ENCODE data around the gene GPRC5C. TPM values are rescaled to one million over a fixed set of nuclear protein-coding genes. Genes with fewer than 3 reads are reported as not detected.
A peak's percentile ranks its signal among the peaks of the same experiment; 100 is the strongest.

GPRC5C gene
- total and polyA plus RNA-seq, 2 of the 13 experiments (the other 11 are each of a cell fraction or from before 2014, with no cell fraction given): 85.6 to 300 TPM

DNA sequence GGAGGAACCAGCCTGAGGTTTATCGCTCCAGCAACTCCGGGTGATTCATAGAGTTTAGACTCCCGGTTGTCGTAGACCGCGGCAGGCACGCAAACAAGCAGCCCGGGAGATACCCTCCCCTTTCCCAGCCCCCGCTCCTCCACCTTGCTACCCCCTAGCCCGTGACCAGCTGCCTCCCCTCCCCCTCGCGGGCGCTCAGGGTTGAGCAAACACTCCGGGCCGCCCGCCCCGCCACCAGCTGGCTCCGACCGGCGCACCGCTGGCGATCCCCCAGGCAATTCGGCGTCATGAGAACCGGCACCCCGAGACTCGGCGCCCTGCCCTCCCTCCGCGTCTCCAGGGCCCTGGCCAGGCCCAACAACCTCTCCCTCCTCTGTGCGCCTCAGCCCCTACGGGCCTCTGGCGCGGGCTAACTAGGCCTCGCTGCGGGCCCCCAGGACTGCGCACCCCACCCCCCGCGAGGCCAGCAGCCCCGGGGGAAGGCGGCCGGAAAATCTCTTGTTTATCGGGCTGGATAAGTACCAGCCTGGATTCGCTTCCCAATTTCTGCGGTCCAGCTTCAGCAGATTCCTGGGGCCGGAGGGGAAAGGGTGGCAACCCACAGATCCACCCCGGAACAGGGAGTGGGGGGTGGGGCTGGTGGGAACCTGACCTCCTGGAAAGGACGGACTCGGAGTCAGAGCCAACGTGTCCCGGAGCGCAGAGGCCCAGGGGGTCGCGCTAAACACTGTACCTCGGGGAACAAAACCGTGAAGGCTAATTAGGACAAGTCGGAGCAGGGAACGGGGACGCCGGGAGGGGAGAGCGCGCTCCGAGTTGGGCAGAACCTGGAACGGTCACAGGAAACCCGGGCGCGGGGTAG, 951 bp upstream of the GPRC5C start (continued):
- TF ChIP-seq ZNF761 (CRISPR knock-in tag; conservative IDR thresholded peaks at IDR 0.05) (peak; percentile 30; the same call in 1 of the 2 replicates), ZNF607 (CRISPR knock-in tag; IDR thresholded peaks at IDR 0.05; ENCODE audit: borderline replicate concordance) (peak; percentile 92), ZFP36L1 (CRISPR knock-in tag; IDR thresholded peaks at IDR 0.05) (peak; percentile 41; the same call in 1 of the 2 replicates), CBX2 (IDR thresholded peaks at IDR 0.05; ENCODE audit: low read depth, low read length) (no peak), CBX2 (CRISPR knock-in tag; IDR thresholded peaks at IDR 0.05; ENCODE audit: low read depth) (no peak), GLI4 (CRISPR knock-in tag; IDR thresholded peaks at IDR 0.05; ENCODE audit: borderline replicate concordance) (peak; percentile 99), MTF1 (CRISPR knock-in tag; IDR thresholded peaks at IDR 0.05) (0 out of 2 replicates have a peak, but pooled peaks have one; percentile 27), SIN3A (IDR thresholded peaks at IDR 0.05; ENCODE audit: borderline replicate concordance, low read depth, low read length) (peak; percentile 14), HCFC1 (IDR thresholded peaks at IDR 0.05; ENCODE audit: low read depth, low read length) (no peak), SNRNP70 (IDR thresholded peaks at IDR 0.05; ENCODE audit: low read depth, low read length) (no peak), ZMYM3 (CRISPR knock-in tag; IDR thresholded peaks at IDR 0.05) (peak; percentile 76; the same call in 1 of the 2 replicates), ZNF251 (CRISPR knock-in tag; IDR thresholded peaks at IDR 0.05) (no peak), NCOA5 (CRISPR knock-in tag; IDR thresholded peaks at IDR 0.05) (no peak), ZNF530 (CRISPR knock-in tag; IDR thresholded peaks at IDR 0.05; ENCODE audit: low read depth) (no peak; the same call in 1 of the 2 replicates), ZNF567 (CRISPR knock-in tag; IDR thresholded peaks at IDR 0.05; ENCODE audit: borderline replicate concordance) (0 out of 2 replicates have a peak, but pooled peaks have one; percentile 6)
- TF ChIP-seq, protein P1, sequence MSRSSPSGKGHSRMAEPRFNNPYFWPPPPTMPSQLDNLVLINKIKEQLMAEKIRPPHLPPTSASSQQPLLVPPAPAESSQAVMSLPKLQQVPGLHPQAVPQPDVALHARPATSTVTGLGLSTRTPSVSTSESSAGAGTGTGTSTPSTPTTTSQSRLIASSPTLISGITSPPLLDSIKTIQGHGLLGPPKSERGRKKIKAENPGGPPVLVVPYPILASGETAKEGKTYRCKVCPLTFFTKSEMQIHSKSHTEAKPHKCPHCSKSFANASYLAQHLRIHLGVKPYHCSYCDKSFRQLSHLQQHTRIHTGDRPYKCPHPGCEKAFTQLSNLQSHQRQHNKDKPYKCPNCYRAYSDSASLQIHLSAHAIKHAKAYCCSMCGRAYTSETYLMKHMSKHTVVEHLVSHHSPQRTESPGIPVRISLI (CRISPR knock-in tag; IDR thresholded peaks at IDR 0.05; ENCODE audit: borderline replicate concordance): peak; percentile 50; the same call in 1 of the 2 replicates
- TF ChIP-seq, protein P2, sequence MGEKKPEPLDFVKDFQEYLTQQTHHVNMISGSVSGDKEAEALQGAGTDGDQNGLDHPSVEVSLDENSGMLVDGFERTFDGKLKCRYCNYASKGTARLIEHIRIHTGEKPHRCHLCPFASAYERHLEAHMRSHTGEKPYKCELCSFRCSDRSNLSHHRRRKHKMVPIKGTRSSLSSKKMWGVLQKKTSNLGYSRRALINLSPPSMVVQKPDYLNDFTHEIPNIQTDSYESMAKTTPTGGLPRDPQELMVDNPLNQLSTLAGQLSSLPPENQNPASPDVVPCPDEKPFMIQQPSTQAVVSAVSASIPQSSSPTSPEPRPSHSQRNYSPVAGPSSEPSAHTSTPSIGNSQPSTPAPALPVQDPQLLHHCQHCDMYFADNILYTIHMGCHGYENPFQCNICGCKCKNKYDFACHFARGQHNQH (CRISPR knock-in tag; IDR thresholded peaks at IDR 0.05): no peak; the same call in 1 of the 2 replicates
- TF ChIP-seq, protein P3, sequence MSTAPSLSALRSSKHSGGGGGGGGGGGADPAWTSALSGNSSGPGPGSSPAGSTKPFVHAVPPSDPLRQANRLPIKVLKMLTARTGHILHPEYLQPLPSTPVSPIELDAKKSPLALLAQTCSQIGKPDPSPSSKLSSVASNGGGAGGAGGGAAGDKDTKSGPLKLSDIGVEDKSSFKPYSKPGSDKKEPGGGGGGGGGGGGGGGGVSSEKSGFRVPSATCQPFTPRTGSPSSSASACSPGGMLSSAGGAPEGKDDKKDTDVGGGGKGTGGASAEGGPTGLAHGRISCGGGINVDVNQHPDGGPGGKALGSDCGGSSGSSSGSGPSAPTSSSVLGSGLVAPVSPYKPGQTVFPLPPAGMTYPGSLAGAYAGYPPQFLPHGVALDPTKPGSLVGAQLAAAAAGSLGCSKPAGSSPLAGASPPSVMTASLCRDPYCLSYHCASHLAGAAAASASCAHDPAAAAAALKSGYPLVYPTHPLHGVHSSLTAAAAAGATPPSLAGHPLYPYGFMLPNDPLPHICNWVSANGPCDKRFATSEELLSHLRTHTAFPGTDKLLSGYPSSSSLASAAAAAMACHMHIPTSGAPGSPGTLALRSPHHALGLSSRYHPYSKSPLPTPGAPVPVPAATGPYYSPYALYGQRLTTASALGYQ (CRISPR knock-in tag; IDR thresholded peaks at IDR 0.05): peak; percentile 85
- TF ChIP-seq, protein P4, sequence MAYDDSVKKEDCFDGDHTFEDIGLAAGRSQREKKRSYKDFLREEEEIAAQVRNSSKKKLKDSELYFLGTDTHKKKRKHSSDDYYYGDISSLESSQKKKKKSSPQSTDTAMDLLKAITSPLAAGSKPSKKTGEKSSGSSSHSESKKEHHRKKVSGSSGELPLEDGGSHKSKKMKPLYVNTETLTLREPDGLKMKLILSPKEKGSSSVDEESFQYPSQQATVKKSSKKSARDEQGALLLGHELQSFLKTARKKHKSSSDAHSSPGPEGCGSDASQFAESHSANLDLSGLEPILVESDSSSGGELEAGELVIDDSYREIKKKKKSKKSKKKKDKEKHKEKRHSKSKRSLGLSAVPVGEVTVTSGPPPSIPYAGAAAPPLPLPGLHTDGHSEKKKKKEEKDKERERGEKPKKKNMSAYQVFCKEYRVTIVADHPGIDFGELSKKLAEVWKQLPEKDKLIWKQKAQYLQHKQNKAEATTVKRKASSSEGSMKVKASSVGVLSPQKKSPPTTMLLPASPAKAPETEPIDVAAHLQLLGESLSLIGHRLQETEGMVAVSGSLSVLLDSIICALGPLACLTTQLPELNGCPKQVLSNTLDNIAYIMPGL (CRISPR knock-in tag; IDR thresholded peaks at IDR 0.05; ENCODE audit: borderline replicate concordance in 1 of 2, low read depth in 1 of 2): peak; percentile 67 to 87; a peak in 3 of 4 replicates
- TF ChIP-seq, protein P5, sequence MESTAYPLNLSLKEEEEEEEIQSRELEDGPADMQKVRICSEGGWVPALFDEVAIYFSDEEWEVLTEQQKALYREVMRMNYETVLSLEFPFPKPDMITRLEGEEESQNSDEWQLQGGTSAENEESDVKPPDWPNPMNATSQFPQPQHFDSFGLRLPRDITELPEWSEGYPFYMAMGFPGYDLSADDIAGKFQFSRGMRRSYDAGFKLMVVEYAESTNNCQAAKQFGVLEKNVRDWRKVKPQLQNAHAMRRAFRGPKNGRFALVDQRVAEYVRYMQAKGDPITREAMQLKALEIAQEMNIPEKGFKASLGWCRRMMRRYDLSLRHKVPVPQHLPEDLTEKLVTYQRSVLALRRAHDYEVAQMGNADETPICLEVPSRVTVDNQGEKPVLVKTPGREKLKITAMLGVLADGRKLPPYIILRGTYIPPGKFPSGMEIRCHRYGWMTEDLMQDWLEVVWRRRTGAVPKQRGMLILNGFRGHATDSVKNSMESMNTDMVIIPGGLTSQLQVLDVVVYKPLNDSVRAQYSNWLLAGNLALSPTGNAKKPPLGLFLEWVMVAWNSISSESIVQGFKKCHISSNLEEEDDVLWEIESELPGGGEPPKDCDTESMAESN (CRISPR knock-in tag; conservative IDR thresholded peaks at IDR 0.05): peak; percentile 81; the same call in 1 of the 2 replicates

Data from HepG2 (cell line).